ENCODE results near the gene RHBG.

Gene RHBG

GRCh38 chr1:156407760-156408159 lies 38.7 kb downstream of the RHBG start:
- Histone ChIP-seq H3K4me1 (ENCODE audit: control insufficient read depth, insufficient read depth, low read length) (no peaks in the 10 kb centered on the region), H3K9me3 (ENCODE audit: control insufficient read depth, insufficient read depth, low read length) (no peaks in the 10 kb centered on the region), H3K4me3 (ENCODE audit: low read length) (no peak overlapping the region), H3K36me3 (ENCODE audit: control insufficient read depth, insufficient read depth, low read length) (no peaks in the 10 kb centered on the region), H3K27me3 (ENCODE audit: control insufficient read depth, insufficient read depth, low read length) (no peaks in the 10 kb centered on the region), H3K27ac (ENCODE audit: low read length) (no peak overlapping the region)
- DNase-seq (ENCODE audit: low read depth, low spot score), result no peak
- whole genome bisulfite sequencing (ENCODE audit: insufficient coverage, insufficient read length), result no CpG with 5 or more reads among the region's 10 CpGs

- WGBS (ENCODE audit: insufficient coverage, insufficient read length), result no CpG with 5 or more reads among the region's 7 CpGs
- no peaks in the 10 kb centered on the region for H3K36me3 ChIP-seq (ENCODE audit: control insufficient read depth, insufficient read depth, low read length)
- no peak for DNase-seq (ENCODE audit: low read depth, low spot score)
- peaks cover 4% of the 10 kb centered on the region; the same call in 1 of the 2 replicates for H3K4me1 ChIP-seq (ENCODE audit: control insufficient read depth, insufficient read depth, low read length)
- no peaks in the 10 kb centered on the region for H3K27me3 ChIP-seq (ENCODE audit: control insufficient read depth, insufficient read depth, low read length)
- H3K27ac ChIP-seq (ENCODE audit: low read length), result no peak overlapping the region
- H3K9me3 ChIP-seq (ENCODE audit: control insufficient read depth, insufficient read depth, low read length), result no peaks in the 10 kb centered on the region
- no peak overlapping the region for H3K4me3 ChIP-seq (ENCODE audit: low read length)
These were observed 40.4 kb downstream of the RHBG start for GRCh38 chr1:156409439-156409838.

DNA sequence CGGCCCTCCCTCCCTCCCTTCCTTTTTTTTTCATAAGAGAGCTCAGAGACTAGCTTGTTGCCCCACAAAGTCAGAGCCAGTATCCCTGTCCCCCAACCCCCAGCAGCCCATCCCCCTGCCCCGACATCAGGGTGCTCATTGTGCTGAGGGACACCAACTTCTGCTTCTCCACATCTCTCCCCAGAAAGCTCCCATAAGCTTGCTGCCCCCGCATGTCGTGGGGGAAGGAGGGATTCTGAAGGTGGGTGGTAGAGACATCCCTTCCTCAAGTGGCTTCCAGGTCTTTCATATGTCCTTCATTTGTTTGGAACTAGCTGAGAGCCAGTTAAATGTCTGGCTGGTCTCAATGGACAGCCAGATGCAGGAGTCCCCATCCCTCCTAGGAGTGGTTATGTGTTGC lies 41.2 kb downstream of the RHBG start:
- no peak overlapping the region for H3K4me3 ChIP-seq (ENCODE audit: low read length)
- no CpG with 5 or more reads among the region's 4 CpGs for WGBS (ENCODE audit: insufficient coverage, insufficient read length)
- H3K4me1 ChIP-seq (ENCODE audit: control insufficient read depth, insufficient read depth, low read length), result peaks cover 4% of the 10 kb centered on the region; the same call in 1 of the 2 replicates
- no peaks in the 10 kb centered on the region for H3K36me3 ChIP-seq (ENCODE audit: control insufficient read depth, insufficient read depth, low read length)
- DNase-seq (ENCODE audit: low read depth, low spot score), result no peak
- no peak overlapping the region for H3K27ac ChIP-seq (ENCODE audit: low read length)
- no peaks in the 10 kb centered on the region for H3K9me3 ChIP-seq (ENCODE audit: control insufficient read depth, insufficient read depth, low read length)
- no peaks in the 10 kb centered on the region for H3K27me3 ChIP-seq (ENCODE audit: control insufficient read depth, insufficient read depth, low read length)

DNA sequence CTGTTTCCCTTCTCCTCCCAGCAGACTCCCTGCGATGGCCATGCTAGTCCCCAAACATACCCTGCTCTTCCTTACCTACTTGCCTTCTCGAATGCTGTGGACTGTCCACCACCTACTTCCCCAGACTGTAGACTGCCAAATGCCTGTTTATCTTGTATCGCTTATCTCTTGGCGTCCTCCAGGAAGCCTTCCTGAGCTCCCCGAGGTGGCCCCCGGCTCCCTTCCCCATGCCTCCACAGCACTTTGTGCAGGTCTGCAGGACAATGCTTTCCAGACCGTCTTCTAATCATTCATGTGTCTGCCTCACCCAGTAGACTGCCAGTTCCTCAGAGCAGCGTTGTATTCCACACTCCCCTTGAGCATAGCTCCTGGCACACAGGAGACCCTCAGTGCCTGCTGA lies 41.7 kb downstream of the RHBG start:
- WGBS (ENCODE audit: insufficient coverage, insufficient read length), result no CpG with 5 or more reads among the region's 8 CpGs

DNA sequence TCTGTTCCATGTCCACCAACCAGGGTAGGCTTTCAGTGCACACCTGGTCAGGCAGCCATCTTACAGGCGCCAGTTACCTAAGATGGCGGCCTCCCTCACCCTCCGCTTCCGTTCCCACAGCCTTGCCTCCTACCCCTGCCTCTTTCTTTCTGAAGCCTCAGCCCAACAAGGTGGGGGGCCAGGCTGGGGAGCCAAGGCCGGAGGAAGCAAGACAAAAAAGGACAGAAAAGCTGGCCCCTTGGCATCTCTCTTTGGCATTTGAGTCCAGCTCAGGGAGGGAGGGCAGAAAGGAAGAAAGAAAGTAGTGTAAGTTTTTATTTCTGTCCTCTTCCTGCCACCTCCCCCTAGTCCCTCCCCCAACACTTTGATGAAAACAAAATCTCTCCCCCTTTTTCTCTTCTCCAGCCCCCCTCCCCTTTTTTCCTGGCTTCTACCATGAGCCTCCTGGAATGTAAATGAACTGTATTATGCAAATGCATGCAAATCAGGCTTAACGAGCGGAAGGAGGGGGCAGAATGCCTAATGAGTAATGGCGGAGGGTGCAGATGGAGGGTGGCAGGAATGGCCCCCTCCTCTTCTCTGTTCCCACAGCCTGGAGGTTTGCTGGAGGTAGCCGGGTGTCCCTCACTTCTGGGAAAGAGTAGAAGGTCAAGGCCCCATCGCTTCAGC lies 43.8 kb downstream of the RHBG start:
- Histone ChIP-seq H3K27me3 (ENCODE audit: control insufficient read depth, insufficient read depth, low read length) (no peaks in the 10 kb centered on the region), H3K36me3 (ENCODE audit: control insufficient read depth, insufficient read depth, low read length) (no peaks in the 10 kb centered on the region), H3K4me3 (ENCODE audit: low read length) (no peak overlapping the region), H3K4me1 (ENCODE audit: control insufficient read depth, insufficient read depth, low read length) (peaks cover 4% of the 10 kb centered on the region; the same call in 1 of the 2 replicates), H3K9me3 (ENCODE audit: control insufficient read depth, insufficient read depth, low read length) (no peaks in the 10 kb centered on the region), H3K27ac (ENCODE audit: low read length) (no peak overlapping the region)
- WGBS (ENCODE audit: insufficient coverage, insufficient read length), result no CpG with 5 or more reads among the region's 10 CpGs
- DNase-seq (ENCODE audit: low read depth, low spot score), result no peak

More for the DNA sequence above, 41.7 kb downstream of the RHBG start:
- Histone ChIP-seq H3K4me3 (ENCODE audit: low read length) (no peak overlapping the region), H3K9me3 (ENCODE audit: control insufficient read depth, insufficient read depth, low read length) (no peaks in the 10 kb centered on the region), H3K4me1 (ENCODE audit: control insufficient read depth, insufficient read depth, low read length) (peaks cover 4% of the 10 kb centered on the region; the same call in 1 of the 2 replicates), H3K36me3 (ENCODE audit: control insufficient read depth, insufficient read depth, low read length) (no peaks in the 10 kb centered on the region), H3K27ac (ENCODE audit: low read length) (no peak overlapping the region), H3K27me3 (ENCODE audit: control insufficient read depth, insufficient read depth, low read length) (no peaks in the 10 kb centered on the region)
- DNase-seq (ENCODE audit: low read depth, low spot score), result no peak

- no peaks in the 10 kb centered on the region for H3K36me3 ChIP-seq (ENCODE audit: control insufficient read depth, insufficient read depth, low read length)
- DNase-seq (ENCODE audit: low read depth, low spot score), result no peak
- no peak overlapping the region for H3K4me3 ChIP-seq (ENCODE audit: low read length)
- no CpG with 5 or more reads among the region's 10 CpGs for WGBS (ENCODE audit: insufficient coverage, insufficient read length)
- no peak overlapping the region for H3K27ac ChIP-seq (ENCODE audit: low read length)
- peaks cover 4% of the 10 kb centered on the region; the same call in 1 of the 2 replicates for H3K4me1 ChIP-seq (ENCODE audit: control insufficient read depth, insufficient read depth, low read length)
- H3K27me3 ChIP-seq (ENCODE audit: control insufficient read depth, insufficient read depth, low read length), result no peaks in the 10 kb centered on the region
- no peaks in the 10 kb centered on the region for H3K9me3 ChIP-seq (ENCODE audit: control insufficient read depth, insufficient read depth, low read length)
These were observed 44.6 kb downstream of the RHBG start for GRCh38 chr1:156413391-156414246.

DNA sequence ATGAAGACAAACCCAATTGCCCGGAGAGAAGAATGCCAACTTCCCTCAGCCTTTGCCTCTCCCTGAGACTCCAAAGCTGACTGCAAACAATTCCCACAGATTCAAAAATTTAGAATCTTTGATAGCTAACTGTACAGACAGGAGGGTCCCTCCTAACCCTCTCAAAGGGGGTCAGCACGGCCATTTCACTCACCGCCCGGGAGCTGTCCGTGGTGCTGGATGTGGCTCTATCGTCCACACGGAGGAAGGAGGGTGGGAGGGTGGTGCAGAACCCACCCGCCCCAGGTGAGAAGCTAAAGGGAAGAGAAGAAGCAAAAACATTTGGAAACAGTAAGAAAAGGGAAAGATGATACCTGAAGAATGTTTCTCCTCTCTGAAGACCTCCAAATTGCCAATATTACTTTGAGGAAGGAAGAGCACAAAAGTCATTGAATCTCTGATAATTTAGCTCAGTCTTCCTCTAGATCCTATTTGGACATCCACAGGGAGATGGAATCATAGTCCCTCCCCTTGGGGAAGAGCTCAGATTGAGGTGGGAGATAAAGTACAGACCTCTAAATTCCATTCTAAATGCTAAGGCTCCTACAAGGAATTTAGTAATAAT lies 45.6 kb downstream of the RHBG start:
- Histone ChIP-seq H3K4me3 (ENCODE audit: low read length) (no peak overlapping the region), H3K27me3 (ENCODE audit: control insufficient read depth, insufficient read depth, low read length) (no peaks in the 10 kb centered on the region; the same call in 1 of the 2 replicates), H3K27ac (ENCODE audit: low read length) (no peak overlapping the region), H3K4me1 (ENCODE audit: control insufficient read depth, insufficient read depth, low read length) (peaks cover 5% of the 10 kb centered on the region; the same call in 1 of the 2 replicates), H3K9me3 (ENCODE audit: control insufficient read depth, insufficient read depth, low read length) (no peaks in the 10 kb centered on the region), H3K36me3 (ENCODE audit: control insufficient read depth, insufficient read depth, low read length) (no peaks in the 10 kb centered on the region)
- WGBS (ENCODE audit: insufficient coverage, insufficient read length), result no CpG with 5 or more reads among the region's 8 CpGs
- DNase-seq (ENCODE audit: low read depth, low spot score), result no peak

DNA sequence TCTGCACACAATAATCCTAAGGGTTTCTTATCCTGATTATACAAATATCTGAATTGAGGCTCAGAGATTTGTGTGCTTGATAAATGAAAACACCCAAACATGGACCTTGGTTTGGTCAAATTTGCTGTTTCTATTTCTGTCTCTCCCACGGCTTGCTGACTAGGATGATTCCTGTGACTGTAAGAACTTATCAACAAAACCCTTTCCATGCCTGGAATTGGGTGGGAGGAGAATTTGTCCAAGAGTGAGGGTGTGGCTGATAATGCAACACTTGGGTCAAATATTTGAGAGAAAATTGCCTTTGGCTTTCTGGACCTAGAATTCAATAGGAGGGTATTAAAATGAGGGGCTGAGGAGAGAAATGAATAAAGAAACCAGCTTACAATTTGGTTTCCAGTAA lies 48.0 kb downstream of the RHBG start:
- H3K27ac ChIP-seq (ENCODE audit: low read length), result no peak overlapping the region
- H3K4me3 ChIP-seq (ENCODE audit: low read length), result no peak overlapping the region
- WGBS (ENCODE audit: insufficient coverage, insufficient read length), result no CpG with 5 or more reads among the region's 1 CpG
- H3K4me1 ChIP-seq (ENCODE audit: control insufficient read depth, insufficient read depth, low read length), result peaks cover 9% of the 10 kb centered on the region; the same call in 1 of the 2 replicates
- H3K36me3 ChIP-seq (ENCODE audit: control insufficient read depth, insufficient read depth, low read length), result no peaks in the 10 kb centered on the region
- no peaks in the 10 kb centered on the region for H3K9me3 ChIP-seq (ENCODE audit: control insufficient read depth, insufficient read depth, low read length)
- peaks cover 15% of the 10 kb centered on the region for H3K27me3 ChIP-seq (ENCODE audit: control insufficient read depth, insufficient read depth, low read length)
- no peak for DNase-seq (ENCODE audit: low read depth, low spot score)

DNA sequence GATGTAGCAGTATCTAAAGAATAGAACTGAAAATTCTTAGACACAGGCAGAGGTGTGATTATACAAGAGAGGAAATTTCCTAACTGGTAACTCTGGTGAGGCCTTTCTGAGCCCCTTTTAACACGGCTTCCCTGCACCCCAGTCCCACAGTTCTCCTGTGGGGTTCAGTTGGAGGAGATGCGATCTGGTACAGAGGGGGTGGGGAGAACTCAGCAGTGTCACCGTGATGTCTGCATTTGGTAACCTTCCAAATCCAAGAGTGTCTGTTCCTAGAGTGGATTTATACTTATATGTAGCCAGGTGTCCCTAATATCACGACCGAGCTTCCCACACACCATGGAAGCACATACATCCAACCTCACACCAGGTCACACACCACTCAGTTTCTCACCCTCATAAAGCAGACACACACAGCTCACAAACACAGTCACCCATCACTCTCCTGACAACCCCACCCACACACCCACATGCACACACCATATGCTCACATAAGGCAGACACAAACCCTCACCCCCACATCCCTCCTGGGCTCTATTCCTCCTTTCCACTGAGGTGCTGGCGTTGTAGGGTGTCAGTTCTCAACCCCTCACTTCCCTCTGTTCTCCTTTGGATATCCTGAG lies 48.5 kb downstream of the RHBG start:
- no peak for DNase-seq (ENCODE audit: low read depth, low spot score)
- Histone ChIP-seq H3K4me3 (ENCODE audit: low read length) (no peak overlapping the region), H3K27me3 (ENCODE audit: control insufficient read depth, insufficient read depth, low read length) (peaks cover 19% of the 10 kb centered on the region)

More for the DNA sequence above, 48.5 kb downstream of the RHBG start:
- WGBS (ENCODE audit: insufficient coverage, insufficient read length), result no CpG with 5 or more reads among the region's 6 CpGs
- no peak overlapping the region for H3K27ac ChIP-seq (ENCODE audit: low read length)
- no peaks in the 10 kb centered on the region for H3K36me3 ChIP-seq (ENCODE audit: control insufficient read depth, insufficient read depth, low read length)
- H3K4me1 ChIP-seq (ENCODE audit: control insufficient read depth, insufficient read depth, low read length), result peaks cover 12% of the 10 kb centered on the region; the same call in 1 of the 2 replicates
- no peaks in the 10 kb centered on the region for H3K9me3 ChIP-seq (ENCODE audit: control insufficient read depth, insufficient read depth, low read length)
